ENCODE measurements around the gene CCK.

The CCK gene

GRCh38 chr3:42224658-42225421, 41.1 kb downstream of the CCK start:
- DNase-seq: no peak

- no peak for DNase-seq
These were observed 41.8 kb downstream of the CCK start for GRCh38 chr3:42224178-42224577.

GRCh38 chr3:42222942-42223693, 42.9 kb downstream of the CCK start:
- DNase-seq: no peak

GRCh38 chr3:42220436-42221121, 45.4 kb downstream of the CCK start:
- DNase-seq: no peak

GRCh38 chr3:42216931-42217333, 49.1 kb downstream of the CCK start:
- DNase-seq: no peak

GRCh38 chr3:42216302-42216701, 49.7 kb downstream of the CCK start:
- DNase-seq: no peak

GRCh38 chr3:42214565-42215283, 51.3 kb downstream of the CCK start:
- no peak for DNase-seq

GRCh38 chr3:42214064-42214463, 51.9 kb downstream of the CCK start:
- DNase-seq: no peak

GRCh38 chr3:42213417-42213816, 52.6 kb downstream of the CCK start:
- DNase-seq: no peak

GRCh38 chr3:42210726-42211125, 55.3 kb downstream of the CCK start:
- no peak for DNase-seq

- DNase-seq: no peak
These were observed 56.1 kb downstream of the CCK start for GRCh38 chr3:42209917-42210316.
